Inflammatory macrophage treated with lipopolysaccharide for 1 hour (primary cell): ENCODE measurements around the gene CCDC87.
"Not testable (repeated sequence)": the region's sequence is repeated elsewhere in the genome, so short reads cannot be mapped to it uniquely, and the experiment has no call there.

Experiments
- DNase-seq, 2 donors: peaks; one replicate each; pipeline ENCODE4 v3.0.0-alpha.2; 2020 to 2022

CCDC87 gene

GRCh38 chr11:66550887-66551286 is 42.0 kb downstream of the CCDC87 start:
- no peak for DNase-seq

GRCh38 chr11:66549696-66550095 is 43.2 kb downstream of the CCDC87 start:
- DNase-seq = no peak

- DNase-seq = no peak
These were observed 43.9 kb downstream of the CCDC87 start for GRCh38 chr11:66548774-66549630.

GRCh38 chr11:66548041-66548440 is 44.8 kb downstream of the CCDC87 start:
- no peak for DNase-seq

- DNase-seq = no peak
These were observed 45.2 kb downstream of the CCDC87 start for GRCh38 chr11:66547662-66548009.

- no peak for DNase-seq
These were observed 45.7 kb downstream of the CCDC87 start for GRCh38 chr11:66546966-66547661.

- DNase-seq = no peak
These were observed 46.4 kb downstream of the CCDC87 start, which contains the start of gene ACTN3 for GRCh38 chr11:66546368-66546965. TSS of gene ACTN3 (plus strand) at chr11:66546903. CDS start at chr11:66546938, 35 bp downstream.

GRCh38 chr11:66545701-66546367 is 47.0 kb downstream of the CCDC87 start, which contains the start of gene ZDHHC24:
TSS of gene ZDHHC24 (minus strand) at chr11:66546048. CDS start at chr11:66546003, 45 bp downstream.
- peak; percentile 99 for DNase-seq

- DNase-seq = not testable (repeated sequence)
These were observed 47.9 kb downstream of the CCDC87 start for GRCh38 chr11:66544952-66545351.

- DNase-seq = peak in 1 of 2 donors; percentile 8
These were observed 49.4 kb downstream of the CCDC87 start for GRCh38 chr11:66543263-66544107.

GRCh38 chr11:66542362-66542761 is 50.5 kb downstream of the CCDC87 start:
- DNase-seq = peak; percentile 24 to 33

- no peak for DNase-seq
These were observed 51.0 kb downstream of the CCDC87 start for GRCh38 chr11:66541892-66542291.

- not testable (repeated sequence) for DNase-seq
These were observed 52.3 kb downstream of the CCDC87 start for GRCh38 chr11:66540598-66540997.
